Suprapubic skin (tissue), 4 donors: ENCODE measurements around the gene QSOX1. TPM values are rescaled to one million over a fixed set of nuclear protein-coding genes. Genes with fewer than 3 reads are reported as not detected.
A peak's percentile ranks its signal among the peaks of the same experiment; 100 is the strongest.

Source experiments
- DNase-seq, 2 donors: peaks; one replicate each; pipeline ENCODE4 v3.0.0-alpha.2; 2019; ENCODE audit warnings: low spot score in 2 of 2
- H3K27ac ChIP-seq: fragments of 200-600 bp; sonication (generic); one replicate; pipeline ENCODE4 v1.5.1; 2019
- H3K27me3 ChIP-seq: fragments of 200-600 bp; sonication (generic); one replicate; pipeline ENCODE4 v1.5.1; 2019
- H3K36me3 ChIP-seq: fragments of 200-600 bp; sonication (generic); one replicate; pipeline ENCODE4 v1.5.1; 2019
- H3K4me1 ChIP-seq: fragments of 200-600 bp; sonication (generic); one replicate; pipeline ENCODE4 v1.5.1; 2019
- H3K4me3 ChIP-seq: fragments of 200-600 bp; sonication (generic); one replicate; pipeline ENCODE4 v1.5.1; 2019; ENCODE audit warnings: mild to moderate bottlenecking
- H3K9me3 ChIP-seq: fragments of 200-600 bp; sonication (generic); one replicate; pipeline ENCODE4 v1.5.1; 2019
- EP300 ChIP-seq: sonication (generic); formaldehyde crosslinking; IDR thresholded peaks from one replicate; pipeline ENCODE4 v1.6.1; 2017; ENCODE audit warnings: antibody characterized with exemption
- POLR2A ChIP-seq, 2 donors: fragments of 450-650 bp; IDR thresholded peaks; one replicate each; pipeline ENCODE4 v1.6.1; 2017; ENCODE audit warnings: antibody characterized with exemption in 2 of 2, mild to moderate bottlenecking in 2 of 2, moderate library complexity in 2 of 2
- POLR2AphosphoS5 ChIP-seq, 3 donors: sonication (generic); formaldehyde crosslinking; IDR thresholded peaks; one replicate each; pipeline ENCODE4 v1.6.1; 2017; ENCODE audit warnings: antibody characterized with exemption in 3 of 3
- WGBS: methylation state at CpG from one replicate; pipeline ENCODE4 v1.1.5; 2018; 5-methylcytosine and 5-hydroxymethylcytosine counted together
- total RNA-seq, 4 donors: library from RNA; depleted of rRNA; stranded (reverse); fragments of >200 nt; gene quantifications; one replicate each; pipeline ENCODE4 v1.1.0, GENCODE V29; 2016
- TF ChIP-seq, protein P1 (sequence below), 2 donors: fragments of 200-600 bp in 1 of 2; fragments of 450-650 bp in 1 of 2; sonication (generic) in 1 of 2; IDR thresholded peaks; one replicate each; pipeline ENCODE4 v1.5.1; 2016 to 2019; ENCODE audit warnings: antibody characterized with exemption in 2 of 2, mild to moderate bottlenecking in 1 of 2, moderate library complexity in 1 of 2

The QSOX1 gene
- total RNA-seq, 4 donors from 2014 or later = 56.6 to 66.1 (median 61.5) TPM

- peak overlapping the region; percentile 79 for H3K27ac ChIP-seq
- 2% methylated on average over 29 of the region's 29 CpGs for WGBS
- no peaks in the 10 kb centered on the region for H3K36me3 ChIP-seq
- TF ChIP-seq POLR2A (IDR thresholded peaks at IDR 0.05) (no peak), POLR2AphosphoS5 (IDR thresholded peaks at IDR 0.05) (no peak), EP300 (no peak)
- TF ChIP-seq, protein P1, sequence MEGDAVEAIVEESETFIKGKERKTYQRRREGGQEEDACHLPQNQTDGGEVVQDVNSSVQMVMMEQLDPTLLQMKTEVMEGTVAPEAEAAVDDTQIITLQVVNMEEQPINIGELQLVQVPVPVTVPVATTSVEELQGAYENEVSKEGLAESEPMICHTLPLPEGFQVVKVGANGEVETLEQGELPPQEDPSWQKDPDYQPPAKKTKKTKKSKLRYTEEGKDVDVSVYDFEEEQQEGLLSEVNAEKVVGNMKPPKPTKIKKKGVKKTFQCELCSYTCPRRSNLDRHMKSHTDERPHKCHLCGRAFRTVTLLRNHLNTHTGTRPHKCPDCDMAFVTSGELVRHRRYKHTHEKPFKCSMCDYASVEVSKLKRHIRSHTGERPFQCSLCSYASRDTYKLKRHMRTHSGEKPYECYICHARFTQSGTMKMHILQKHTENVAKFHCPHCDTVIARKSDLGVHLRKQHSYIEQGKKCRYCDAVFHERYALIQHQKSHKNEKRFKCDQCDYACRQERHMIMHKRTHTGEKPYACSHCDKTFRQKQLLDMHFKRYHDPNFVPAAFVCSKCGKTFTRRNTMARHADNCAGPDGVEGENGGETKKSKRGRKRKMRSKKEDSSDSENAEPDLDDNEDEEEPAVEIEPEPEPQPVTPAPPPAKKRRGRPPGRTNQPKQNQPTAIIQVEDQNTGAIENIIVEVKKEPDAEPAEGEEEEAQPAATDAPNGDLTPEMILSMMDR (IDR thresholded peaks at IDR 0.05) = no peak
- H3K9me3 ChIP-seq = no peaks in the 10 kb centered on the region
- peaks cover 34% of the 10 kb centered on the region for H3K4me1 ChIP-seq
- DNase-seq = no peak
- H3K27me3 ChIP-seq = no peaks in the 10 kb centered on the region
- peak overlapping the region; percentile 84 for H3K4me3 ChIP-seq
These were observed 563 bp downstream of the QSOX1 start for GRCh38 chr1:180155182-180155682.

DNA sequence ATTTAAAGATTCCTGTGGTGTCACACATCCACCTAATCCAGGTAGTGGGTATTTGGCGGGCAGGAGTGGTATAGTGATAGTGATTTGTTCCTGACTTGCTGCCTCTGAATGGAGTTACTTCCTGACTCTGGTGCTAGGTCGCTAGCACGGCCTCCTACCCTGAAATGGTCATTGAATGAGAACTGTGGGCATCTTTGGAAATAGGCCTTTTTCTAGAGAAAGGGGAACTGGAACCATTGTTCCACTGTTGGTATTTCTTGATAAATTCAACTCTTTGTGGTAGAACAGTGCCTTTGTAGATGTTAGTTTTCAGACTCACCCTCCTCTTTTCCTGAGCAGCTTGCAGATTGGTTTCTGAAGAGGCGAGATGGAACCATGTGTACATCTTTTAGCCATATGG, 1.5 kb downstream of the QSOX1 start:
- TF ChIP-seq, protein P1 (IDR thresholded peaks at IDR 0.05) = no peak
- TF ChIP-seq POLR2AphosphoS5 (IDR thresholded peaks at IDR 0.05) (no peak), POLR2A (IDR thresholded peaks at IDR 0.05) (no peak), EP300 (no peak)
- Histone ChIP-seq H3K27ac (no peak overlapping the region), H3K27me3 (no peaks in the 10 kb centered on the region), H3K4me3 (no peak overlapping the region), H3K9me3 (no peaks in the 10 kb centered on the region), H3K36me3 (no peaks in the 10 kb centered on the region), H3K4me1 (peaks cover 34% of the 10 kb centered on the region)
- WGBS = 90% methylated on average over 4 of the region's 4 CpGs
- no peak for DNase-seq

- DNase-seq = no peak
- no peaks in the 10 kb centered on the region for H3K9me3 ChIP-seq
- H3K27me3 ChIP-seq = no peaks in the 10 kb centered on the region
- no peak overlapping the region for H3K4me3 ChIP-seq
- 85% methylated on average over 2 of the region's 2 CpGs for WGBS
- H3K36me3 ChIP-seq = no peaks in the 10 kb centered on the region
- peaks cover 34% of the 10 kb centered on the region for H3K4me1 ChIP-seq
- H3K27ac ChIP-seq = no peak overlapping the region
- TF ChIP-seq POLR2A (IDR thresholded peaks at IDR 0.05) (no peak), EP300 (no peak), POLR2AphosphoS5 (IDR thresholded peaks at IDR 0.05) (no peak)
- TF ChIP-seq, protein P1 (IDR thresholded peaks at IDR 0.05) = no peak
These were observed 2.0 kb downstream of the QSOX1 start for GRCh38 chr1:180156631-180157091.

GRCh38 chr1:180157108-180157507, 2.4 kb downstream of the QSOX1 start:
- Histone ChIP-seq H3K4me3 (no peak overlapping the region), H3K27ac (no peak overlapping the region), H3K4me1 (peaks cover 34% of the 10 kb centered on the region), H3K36me3 (no peaks in the 10 kb centered on the region), H3K27me3 (no peaks in the 10 kb centered on the region), H3K9me3 (no peaks in the 10 kb centered on the region)
- no peak for TF ChIP-seq EP300
- TF ChIP-seq, protein P1 (IDR thresholded peaks at IDR 0.05) = no peak
- no peak for TF ChIP-seq POLR2A (IDR thresholded peaks at IDR 0.05)
- no peak for TF ChIP-seq POLR2AphosphoS5 (IDR thresholded peaks at IDR 0.05)
- DNase-seq = no peak
- WGBS = 84% methylated on average over 4 of the region's 4 CpGs

DNA sequence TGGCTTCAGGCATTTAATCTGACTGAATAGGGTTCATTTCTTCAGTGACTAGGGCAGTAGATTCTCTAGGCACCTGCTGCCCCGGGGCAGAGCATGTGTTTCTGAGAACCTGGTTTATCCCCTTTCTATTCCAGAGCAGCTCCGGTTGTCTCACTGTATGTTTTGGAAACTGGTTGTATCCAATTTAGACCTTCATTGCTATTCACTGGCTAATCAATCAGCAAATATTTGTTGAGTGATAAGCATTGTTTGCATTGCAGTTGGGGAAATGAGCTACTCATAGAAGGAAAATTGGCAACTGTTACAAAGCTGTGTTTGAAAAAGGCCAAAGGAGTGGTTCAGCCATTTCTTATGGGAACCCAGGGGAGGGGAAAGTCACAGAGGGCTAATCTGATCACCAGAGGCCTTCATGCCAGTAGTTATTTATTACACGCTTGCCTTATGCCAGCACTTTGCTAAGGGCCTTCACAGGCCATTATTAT, 2.9 kb downstream of the QSOX1 start:
- H3K36me3 ChIP-seq = no peaks in the 10 kb centered on the region
- H3K4me1 ChIP-seq = peaks cover 34% of the 10 kb centered on the region
- no peak overlapping the region for H3K4me3 ChIP-seq
- H3K27me3 ChIP-seq = no peaks in the 10 kb centered on the region
- WGBS = 86% methylated on average over 3 of the region's 3 CpGs
- no peaks in the 10 kb centered on the region for H3K9me3 ChIP-seq
- no peak for TF ChIP-seq EP300
- TF ChIP-seq POLR2AphosphoS5 (IDR thresholded peaks at IDR 0.05) = no peak
- TF ChIP-seq, protein P1 (IDR thresholded peaks at IDR 0.05) = no peak
- no peak for DNase-seq
- H3K27ac ChIP-seq = no peak overlapping the region
